Upper lobe of left lung (tissue), 6 donors: ENCODE results near the gene CHIC2. TPM values are rescaled to one million over a fixed set of nuclear protein-coding genes. Genes with fewer than 3 reads are reported as not detected.
"Not testable (repeated sequence)": the region's sequence is repeated elsewhere in the genome, so short reads cannot be mapped to it uniquely, and the experiment has no call there.

Source experiments
- ATAC-seq, 2 donors: fragments of 200-7000 bp; cut with Tn5 transposase; one replicate each; pipeline ENCODE4 v1.9.1; 2022; ENCODE audit warnings: mild to moderate bottlenecking in 2 of 2, moderate library complexity in 2 of 2; ENCODE audit not compliant: low FRiP score in 2 of 2
- DNase-seq, 2 donors: peaks; one replicate each; pipeline ENCODE4 v3.0.0-alpha.2; 2019 to 2020
- H3K27ac ChIP-seq, 4 donors: fragments of 200-600 bp; sonication (generic); one replicate each; pipeline ENCODE4 v1.5.1; 2016 to 2019
- H3K27me3 ChIP-seq, 4 donors: fragments of 200-600 bp; sonication (generic); one replicate each; pipeline ENCODE4 v1.5.1; 2017 to 2019
- H3K36me3 ChIP-seq, 4 donors: fragments of 200-600 bp; sonication (generic); one replicate each; pipeline ENCODE4 v1.5.1; 2016 to 2019
- H3K4me1 ChIP-seq, 4 donors: fragments of 200-600 bp; sonication (generic); one replicate each; pipeline ENCODE4 v1.5.1; 2018 to 2019
- H3K4me3 ChIP-seq, 4 donors: fragments of 200-600 bp; sonication (generic); one replicate each; pipeline ENCODE4 v1.5.1; 2017 to 2019; ENCODE audit warnings: mild to moderate bottlenecking in 2 of 4, moderate library complexity in 1 of 4
- H3K9me3 ChIP-seq, 4 donors: fragments of 200-600 bp; sonication (generic); one replicate each; pipeline ENCODE4 v1.5.1; 2018 to 2019
- EP300 ChIP-seq, 4 donors: sonication (generic); formaldehyde crosslinking; IDR thresholded peaks; one replicate each; pipeline ENCODE4 v1.5.1; 2017; ENCODE audit warnings: antibody characterized with exemption in 4 of 4, control low read depth in 2 of 4
- POLR2A ChIP-seq, 4 donors: fragments of 450-650 bp; IDR thresholded peaks; one replicate each; pipeline ENCODE4 v1.5.1; 2016 to 2017; ENCODE audit warnings: antibody characterized with exemption in 4 of 4, mild to moderate bottlenecking in 2 of 4
- POLR2AphosphoS5 ChIP-seq, 2 donors: sonication (generic); formaldehyde crosslinking; IDR thresholded peaks; one replicate each; pipeline ENCODE4 v1.5.1; 2017; ENCODE audit warnings: antibody characterized with exemption in 2 of 2
- WGBS, 2 donors: methylation state at CpG; one replicate each; pipeline ENCODE4 v1.1.5; 2017 to 2018; 5-methylcytosine and 5-hydroxymethylcytosine counted together
- total RNA-seq, 6 donors: library from RNA; depleted of rRNA in 4 of 6; stranded (reverse); fragments of >200 nt in 4 of 6; gene quantifications; one replicate each; pipeline versions ENCODE4 v1.1.0 to v1.2.1, GENCODE V29; 2016 to 2021
- TF ChIP-seq, protein P1 (sequence below), 6 experiments: fragments of 450-650 bp in 4 of 6; fragments of 200-600 bp in 2 of 6; sonication (generic) in 2 of 6; IDR thresholded peaks; one replicate each; pipeline ENCODE4 v1.5.1; 2016 to 2019; ENCODE audit warnings: antibody characterized with exemption in 6 of 6
- donor health status: DM: no; HTN: no; CAD: no; lungs with moderate emphysema.
- donor health status: DM: no; HTN: yes; CAD: no; lungs with severe emphysema.

CHIC2 gene
- total RNA-seq, 6 donors from 2014 or later, result 22.5 to 93.2 (median 37.6) TPM

DNA sequence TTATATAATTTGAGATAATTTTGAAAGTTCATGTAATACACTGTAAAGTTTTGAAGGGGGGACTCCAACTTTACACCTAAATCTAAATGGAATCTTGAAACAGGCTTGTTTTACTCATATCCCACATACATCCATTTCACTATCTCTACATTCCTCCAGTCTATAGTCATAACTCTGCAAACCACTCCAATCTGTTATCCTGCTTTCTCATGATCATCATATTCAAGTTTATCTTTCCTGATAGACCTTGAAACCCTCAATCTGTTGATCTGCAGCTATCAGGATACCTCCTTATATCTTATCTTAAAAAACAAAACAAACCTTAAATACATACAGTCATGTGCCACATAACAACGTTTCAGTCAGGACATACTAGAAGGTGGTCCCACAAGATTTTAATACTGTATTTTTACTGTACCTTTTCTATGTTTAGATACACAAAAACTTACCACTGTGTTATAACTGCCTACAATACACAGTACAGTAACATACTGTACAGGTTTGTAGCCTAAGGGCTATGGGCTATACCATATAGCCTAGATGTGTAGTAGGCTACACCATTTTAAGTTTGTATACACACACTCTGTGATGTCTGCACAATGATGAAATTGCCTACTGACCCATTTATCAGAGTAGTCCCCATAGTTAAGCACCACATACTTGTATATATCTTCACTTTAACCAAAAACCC lies 14.0 kb downstream of the CHIC2 start:
- Histone ChIP-seq H3K27me3 (no peaks in the 10 kb centered on the region), H3K36me3 (peaks cover 3 to 14% (median 6%) of the 10 kb centered on the region in 4 donors), H3K4me1 (peaks cover 3 to 24% (median 15%) of the 10 kb centered on the region in 4 donors), H3K27ac (no peak overlapping the region), H3K9me3 (no peaks in the 10 kb centered on the region), H3K4me3 (no peak overlapping the region)
- 10 to 37% methylated on average over 1 of the region's 1 CpG for WGBS, 2 donors
- DNase-seq (no peak), ATAC-seq (no peak)
- TF ChIP-seq POLR2A (IDR thresholded peaks at IDR 0.05) (no peak), EP300 (IDR thresholded peaks at IDR 0.05) (no peak), POLR2AphosphoS5 (IDR thresholded peaks at IDR 0.05) (no peak)
- TF ChIP-seq, protein P1, sequence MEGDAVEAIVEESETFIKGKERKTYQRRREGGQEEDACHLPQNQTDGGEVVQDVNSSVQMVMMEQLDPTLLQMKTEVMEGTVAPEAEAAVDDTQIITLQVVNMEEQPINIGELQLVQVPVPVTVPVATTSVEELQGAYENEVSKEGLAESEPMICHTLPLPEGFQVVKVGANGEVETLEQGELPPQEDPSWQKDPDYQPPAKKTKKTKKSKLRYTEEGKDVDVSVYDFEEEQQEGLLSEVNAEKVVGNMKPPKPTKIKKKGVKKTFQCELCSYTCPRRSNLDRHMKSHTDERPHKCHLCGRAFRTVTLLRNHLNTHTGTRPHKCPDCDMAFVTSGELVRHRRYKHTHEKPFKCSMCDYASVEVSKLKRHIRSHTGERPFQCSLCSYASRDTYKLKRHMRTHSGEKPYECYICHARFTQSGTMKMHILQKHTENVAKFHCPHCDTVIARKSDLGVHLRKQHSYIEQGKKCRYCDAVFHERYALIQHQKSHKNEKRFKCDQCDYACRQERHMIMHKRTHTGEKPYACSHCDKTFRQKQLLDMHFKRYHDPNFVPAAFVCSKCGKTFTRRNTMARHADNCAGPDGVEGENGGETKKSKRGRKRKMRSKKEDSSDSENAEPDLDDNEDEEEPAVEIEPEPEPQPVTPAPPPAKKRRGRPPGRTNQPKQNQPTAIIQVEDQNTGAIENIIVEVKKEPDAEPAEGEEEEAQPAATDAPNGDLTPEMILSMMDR (IDR thresholded peaks at IDR 0.05), result no peak

DNA sequence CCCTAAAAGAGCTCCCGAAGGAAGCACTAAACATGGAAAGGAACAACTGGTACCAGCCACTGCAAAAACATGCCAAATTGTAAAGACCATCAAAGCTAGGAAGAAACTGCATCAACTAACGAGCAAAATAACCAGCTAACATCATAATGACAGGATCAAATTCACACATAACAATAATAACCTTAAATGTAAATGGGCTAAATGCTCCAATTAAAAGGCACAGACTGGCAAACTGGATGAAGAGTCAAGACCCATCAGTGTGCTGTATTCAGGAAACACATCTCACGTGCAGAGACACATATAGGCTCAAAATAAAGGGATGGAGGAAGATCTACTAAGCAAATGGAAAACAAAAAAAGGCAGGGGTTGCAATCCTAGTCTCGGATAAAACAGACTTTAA lies 20.8 kb downstream of the CHIC2 start:
- H3K4me1 ChIP-seq, H3K4me3 ChIP-seq, H3K27ac ChIP-seq, DNase-seq, ATAC-seq, H3K9me3 ChIP-seq, H3K27me3 ChIP-seq: not testable (repeated sequence)
- H3K36me3 ChIP-seq, result peaks cover 7 to 21% (median 8%) of the 10 kb centered on the region in 4 donors
- 97 to 99% methylated on average over 3 to 4 of the region's 4 CpGs for WGBS, 2 donors

DNA sequence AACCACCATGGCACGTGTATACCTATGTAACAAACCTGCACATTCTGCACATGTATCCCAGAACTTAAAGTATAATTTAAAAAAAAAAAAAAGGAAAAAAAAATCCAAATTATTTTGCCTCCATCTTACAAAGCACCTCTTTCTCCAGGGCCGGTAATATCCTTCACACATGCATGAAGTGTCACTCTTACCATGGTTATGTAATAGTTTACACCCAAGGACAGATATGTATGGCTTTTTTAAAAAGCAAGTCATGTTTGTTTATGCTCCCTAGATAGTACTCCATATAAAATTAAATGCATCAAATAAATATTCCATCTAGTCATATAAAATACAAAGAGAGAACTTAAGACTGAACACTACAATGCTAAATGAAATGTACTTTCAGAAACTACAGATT lies 22.5 kb downstream of the CHIC2 start:
- TF ChIP-seq EP300 (IDR thresholded peaks at IDR 0.05), result no peak
- no peak for TF ChIP-seq POLR2A (IDR thresholded peaks at IDR 0.05)
- no peak for TF ChIP-seq POLR2AphosphoS5 (IDR thresholded peaks at IDR 0.05)
- TF ChIP-seq, protein P1 (IDR thresholded peaks at IDR 0.05), result no peak
- ATAC-seq, result no peak
- H3K36me3 ChIP-seq, result peaks cover 0 to 13% (median 3%) of the 10 kb centered on the region in 4 donors
- no peaks in the 10 kb centered on the region for H3K9me3 ChIP-seq
- no peak overlapping the region for H3K27ac ChIP-seq
- no peak overlapping the region for H3K4me3 ChIP-seq
- DNase-seq, result no peak
- peaks cover 0 to 4% (median 0%) of the 10 kb centered on the region in 4 donors for H3K4me1 ChIP-seq
- H3K27me3 ChIP-seq, result no peaks in the 10 kb centered on the region
- WGBS, 2 donors, result 85 to 88% methylated on average over 2 of the region's 2 CpGs

DNA sequence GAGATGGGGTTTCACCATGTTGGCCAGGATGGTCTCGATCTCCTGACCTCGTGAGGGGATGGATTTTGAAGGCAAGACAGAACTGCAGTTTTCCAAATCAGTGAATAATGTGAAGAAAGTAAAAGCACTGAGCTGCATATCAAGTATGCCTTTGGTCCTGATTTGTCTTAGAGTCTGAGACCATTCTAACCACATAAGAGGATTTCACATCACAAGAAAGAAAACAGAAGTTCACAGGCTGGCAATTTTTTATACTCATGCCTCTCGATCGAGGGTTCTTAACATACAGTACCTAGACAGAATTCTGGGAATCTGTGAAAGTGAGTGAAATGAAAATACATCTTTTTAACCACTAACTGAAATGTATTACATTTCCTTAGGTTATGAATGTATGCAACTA lies 23.3 kb downstream of the CHIC2 start:
- TF ChIP-seq, protein P1 (IDR thresholded peaks at IDR 0.05), result no peak
- TF ChIP-seq EP300 (IDR thresholded peaks at IDR 0.05) (no peak), POLR2A (IDR thresholded peaks at IDR 0.05) (no peak), POLR2AphosphoS5 (IDR thresholded peaks at IDR 0.05) (no peak)
- 86 to 88% methylated on average over 4 of the region's 4 CpGs for WGBS, 2 donors
- ATAC-seq (no peak), DNase-seq (no peak)
- H3K27me3 ChIP-seq, result no peaks in the 10 kb centered on the region
- H3K4me3 ChIP-seq, result no peak overlapping the region
- peaks cover 0 to 21% (median 3%) of the 10 kb centered on the region in 4 donors for H3K36me3 ChIP-seq
- peaks cover 0 to 4% (median 0%) of the 10 kb centered on the region in 4 donors for H3K4me1 ChIP-seq
- no peak overlapping the region for H3K27ac ChIP-seq
- no peaks in the 10 kb centered on the region for H3K9me3 ChIP-seq

DNA sequence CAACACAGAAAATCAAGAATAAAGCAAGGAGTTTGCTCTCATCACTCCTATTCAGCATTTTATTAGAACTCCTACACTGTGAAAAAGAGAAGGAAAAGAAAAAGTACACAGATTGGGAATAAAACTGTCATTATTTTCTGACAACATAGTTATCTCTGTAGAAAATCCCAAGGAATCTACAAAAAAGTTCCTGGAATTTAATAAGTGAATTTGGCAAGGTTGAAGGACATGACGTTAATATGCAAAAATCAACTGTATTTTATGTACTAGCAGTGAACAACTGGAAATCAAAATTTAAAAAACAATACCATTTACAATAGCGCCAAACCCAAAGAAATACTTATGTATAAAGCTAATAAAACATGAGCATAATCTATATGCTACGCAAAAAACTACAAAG lies 26.3 kb downstream of the CHIC2 start:
- H3K27me3 ChIP-seq, result no peaks in the 10 kb centered on the region
- H3K4me1 ChIP-seq, result peaks cover 0 to 4% (median 0%) of the 10 kb centered on the region in 4 donors
- ATAC-seq (no peak), DNase-seq (no peak)
- no peak overlapping the region for H3K27ac ChIP-seq
- H3K9me3 ChIP-seq, result no peaks in the 10 kb centered on the region
- 87 to 96% methylated on average over 3 of the region's 3 CpGs for WGBS, 2 donors
- TF ChIP-seq POLR2AphosphoS5 (IDR thresholded peaks at IDR 0.05) (no peak), EP300 (IDR thresholded peaks at IDR 0.05) (no peak), POLR2A (IDR thresholded peaks at IDR 0.05) (no peak)
- TF ChIP-seq, protein P1 (IDR thresholded peaks at IDR 0.05), result no peak
- H3K36me3 ChIP-seq, result peaks cover 0 to 19% (median 3%) of the 10 kb centered on the region in 4 donors
- H3K4me3 ChIP-seq, result no peak overlapping the region
